HepG2 (cell line): ENCODE results near the gene ZNF484. TPM values are rescaled to one million over a fixed set of nuclear protein-coding genes. Genes with fewer than 3 reads are reported as not detected.

Source experiments
- ELF1 ChIP-seq: sonication (generic); formaldehyde crosslinking; IDR thresholded peaks from 2 replicates; pipeline ENCODE4 v1.4.0; 2020; ENCODE audit warnings: missing genetic modification reagents
- ELF4 ChIP-seq: sonication (generic); formaldehyde crosslinking; IDR thresholded peaks from 2 replicates; pipeline ENCODE4 v1.5.0; 2020; ENCODE audit warnings: missing genetic modification reagents, mild to moderate bottlenecking, moderate library complexity, borderline replicate concordance
- FOXM1 ChIP-seq: sonication (generic); formaldehyde crosslinking; IDR thresholded peaks from 2 replicates; pipeline ENCODE4 v1.5.0; 2020; ENCODE audit warnings: missing genetic modification reagents
- GABPB1 ChIP-seq: IDR thresholded peaks from 2 replicates; pipeline ENCODE4 v1.6.1; 2016; ENCODE audit warnings: mild to moderate bottlenecking, missing genetic modification reagents, moderate library complexity, missing compliant biosample characterization
- HNF4G ChIP-seq, 2 experiments: sonication (generic) in 1 of 2; formaldehyde crosslinking in 1 of 2; IDR thresholded peaks; 2 replicates each; pipeline versions ENCODE4 v1.4.0 to v1.6.1; 2011 to 2020; ENCODE audit warnings: borderline replicate concordance in 2 of 2, low read depth in 2 of 2, mild to moderate bottlenecking in 2 of 2, low read length in 1 of 2, missing genetic modification reagents in 1 of 2, moderate library complexity in 1 of 2
- MAF1 ChIP-seq: sonication (generic); formaldehyde crosslinking; IDR thresholded peaks from 2 replicates; pipeline ENCODE4 v1.5.0; 2020; ENCODE audit warnings: missing genetic modification reagents, borderline replicate concordance
- MBNL3 ChIP-seq: fragments of 250-450 bp; sonication (Bioruptor Pico); conservative IDR thresholded peaks from 2 replicates; pipeline ENCODE4 v1.8.0; 2022; ENCODE audit warnings: mild to moderate bottlenecking, inconsistent platforms
- PHB2 ChIP-seq: fragments of 450-650 bp; IDR thresholded peaks from 2 replicates; pipeline ENCODE4 v1.6.1; 2018; ENCODE audit not compliant: partially characterized antibody
- RBM39 ChIP-seq: fragments of 200-400 bp; formaldehyde crosslinking; IDR thresholded peaks from one replicate; pipeline ENCODE4 v1.6.1; 2018; ENCODE audit warnings: antibody characterized with exemption, mild to moderate bottlenecking, low read depth, low read length; ENCODE audit not compliant: poor library complexity, severe bottlenecking
- REXO4 ChIP-seq: sonication (generic); formaldehyde crosslinking; IDR thresholded peaks from 2 replicates; pipeline ENCODE4 v1.8.0; 2022; ENCODE audit warnings: missing genetic modification reagents, mild to moderate bottlenecking, borderline replicate concordance
- SALL1 ChIP-seq: sonication (generic); formaldehyde crosslinking; IDR thresholded peaks from 2 replicates; pipeline ENCODE4 v1.8.0; 2022; ENCODE audit warnings: mild to moderate bottlenecking, missing genetic modification reagents
- SRSF1 ChIP-seq: fragments of 200-400 bp; formaldehyde crosslinking; optimal IDR thresholded peaks from 2 replicates; pipeline ENCODE3; 2017; ENCODE audit warnings: mild to moderate bottlenecking, low read depth, low read length, moderate library complexity
- TBX3 ChIP-seq: fragments of 450-650 bp; IDR thresholded peaks from 2 replicates; pipeline ENCODE4 v1.6.1; 2017; ENCODE audit warnings: antibody characterized with exemption, mild to moderate bottlenecking, inconsistent platforms, borderline replicate concordance
- ZNF138 ChIP-seq: sonication (generic); formaldehyde crosslinking; IDR thresholded peaks from 2 replicates; pipeline ENCODE4 v1.5.0; 2020; ENCODE audit warnings: mild to moderate bottlenecking, low read depth, missing genetic modification reagents
- ZNF264 ChIP-seq: sonication (generic); formaldehyde crosslinking; IDR thresholded peaks from 2 replicates; pipeline ENCODE4 v1.4.0; 2020; ENCODE audit warnings: missing genetic modification reagents
- ZNF44 ChIP-seq: sonication (generic); formaldehyde crosslinking; IDR thresholded peaks from 2 replicates; pipeline ENCODE4 v1.5.1; 2020; ENCODE audit warnings: mild to moderate bottlenecking, missing genetic modification reagents
- ZNF768 ChIP-seq: sonication (generic); formaldehyde crosslinking; IDR thresholded peaks from 2 replicates; pipeline ENCODE4 v1.4.0; 2020; ENCODE audit warnings: missing genetic modification reagents
- ZNF883 ChIP-seq: sonication (generic); formaldehyde crosslinking; IDR thresholded peaks from 2 replicates; pipeline ENCODE4 v1.5.1; 2020; ENCODE audit warnings: mild to moderate bottlenecking, missing genetic modification reagents; ENCODE audit errors: not compliant biosample characterization
- polyA plus RNA-seq, 8 experiments: library from polyadenylated mRNA; depleted of rRNA in 3 of 8; stranded (reverse) in 7 of 8; unstranded in 1 of 8; fragments of >200 nt; fragmentation: Illumina TruSeq in 4 of 8; extraction: Trizol in 4 of 8; gene quantifications; 2 replicates each; pipeline versions ENCODE4 v1.2.1 to v1.2.3, GENCODE V29; 2011 to 2016; ENCODE audit warnings: low read depth in 4 of 8, missing spikeins in 1 of 8, mixed read lengths in 1 of 8; ENCODE audit not compliant: insufficient read depth in 1 of 8
- total RNA-seq, 5 experiments: library from RNA; depleted of rRNA; stranded (reverse); fragments of >200 nt; fragmentation: Illumina TruSeq; extraction: Trizol; gene quantifications; 2 replicates each; pipeline ENCODE4 v1.2.3, GENCODE V29; 2016; ENCODE audit warnings: low read depth in 1 of 5
- TF ChIP-seq, protein P1 (sequence below): sonication (generic); formaldehyde crosslinking; IDR thresholded peaks from 2 replicates; pipeline ENCODE4 v1.9.0; 2021; ENCODE audit warnings: missing genetic modification reagents, mild to moderate bottlenecking, borderline replicate concordance
- TF ChIP-seq, protein P2 (sequence below): IDR thresholded peaks from 2 replicates; pipeline ENCODE4 v1.6.1; 2016; ENCODE audit warnings: low read depth, control low read depth
- TF ChIP-seq, protein P3 (sequence below): sonication (generic); formaldehyde crosslinking; IDR thresholded peaks from 2 replicates; pipeline ENCODE4 v1.5.1; 2020; ENCODE audit warnings: mild to moderate bottlenecking, missing genetic modification reagents, borderline replicate concordance

The ZNF484 gene
- total and polyA plus RNA-seq, 2 of the 13 experiments (the other 11 are each of a cell fraction or from before 2014, with no cell fraction given): 0.96 to 7.2 TPM

- TF ChIP-seq, protein P1, sequence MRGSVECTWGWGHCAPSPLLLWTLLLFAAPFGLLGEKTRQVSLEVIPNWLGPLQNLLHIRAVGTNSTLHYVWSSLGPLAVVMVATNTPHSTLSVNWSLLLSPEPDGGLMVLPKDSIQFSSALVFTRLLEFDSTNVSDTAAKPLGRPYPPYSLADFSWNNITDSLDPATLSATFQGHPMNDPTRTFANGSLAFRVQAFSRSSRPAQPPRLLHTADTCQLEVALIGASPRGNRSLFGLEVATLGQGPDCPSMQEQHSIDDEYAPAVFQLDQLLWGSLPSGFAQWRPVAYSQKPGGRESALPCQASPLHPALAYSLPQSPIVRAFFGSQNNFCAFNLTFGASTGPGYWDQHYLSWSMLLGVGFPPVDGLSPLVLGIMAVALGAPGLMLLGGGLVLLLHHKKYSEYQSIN (CRISPR knock-in tag): no peak
- peak; percentile 39; the same call in 1 of the 2 replicates for TF ChIP-seq ZNF264 (CRISPR knock-in tag)
- no peak for TF ChIP-seq MBNL3 (CRISPR knock-in tag)
- TF ChIP-seq HNF4G (IDR thresholded peaks at IDR 0.05; ENCODE audit: borderline replicate concordance, low read depth, low read length): no peak
- no peak for TF ChIP-seq HNF4G (CRISPR knock-in tag; IDR thresholded peaks at IDR 0.05; ENCODE audit: borderline replicate concordance, low read depth)
- TF ChIP-seq ELF4 (CRISPR knock-in tag): no peak
- 0 out of 2 replicates have a peak, but pooled peaks have one; percentile 18 for TF ChIP-seq TBX3
- TF ChIP-seq SALL1 (CRISPR knock-in tag): peak; percentile 70
- no peak for TF ChIP-seq REXO4 (CRISPR knock-in tag)
- TF ChIP-seq ZNF138 (CRISPR knock-in tag): no peak
- TF ChIP-seq PHB2: no peak
- TF ChIP-seq FOXM1: no peak
- no peak for TF ChIP-seq MAF1 (CRISPR knock-in tag)
- TF ChIP-seq GABPB1: peak; percentile 86
- TF ChIP-seq SRSF1: no peak
- TF ChIP-seq, protein P2, sequence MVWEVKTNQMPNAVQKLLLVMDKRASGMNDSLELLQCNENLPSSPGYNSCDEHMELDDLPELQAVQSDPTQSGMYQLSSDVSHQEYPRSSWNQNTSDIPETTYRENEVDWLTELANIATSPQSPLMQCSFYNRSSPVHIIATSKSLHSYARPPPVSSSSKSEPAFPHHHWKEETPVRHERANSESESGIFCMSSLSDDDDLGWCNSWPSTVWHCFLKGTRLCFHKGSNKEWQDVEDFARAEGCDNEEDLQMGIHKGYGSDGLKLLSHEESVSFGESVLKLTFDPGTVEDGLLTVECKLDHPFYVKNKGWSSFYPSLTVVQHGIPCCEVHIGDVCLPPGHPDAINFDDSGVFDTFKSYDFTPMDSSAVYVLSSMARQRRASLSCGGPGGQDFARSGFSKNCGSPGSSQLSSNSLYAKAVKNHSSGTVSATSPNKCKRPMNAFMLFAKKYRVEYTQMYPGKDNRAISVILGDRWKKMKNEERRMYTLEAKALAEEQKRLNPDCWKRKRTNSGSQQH (CRISPR knock-in tag): no peak
- TF ChIP-seq ZNF883 (CRISPR knock-in tag): peak; percentile 81
- TF ChIP-seq RBM39: no peak
- TF ChIP-seq, protein P3, sequence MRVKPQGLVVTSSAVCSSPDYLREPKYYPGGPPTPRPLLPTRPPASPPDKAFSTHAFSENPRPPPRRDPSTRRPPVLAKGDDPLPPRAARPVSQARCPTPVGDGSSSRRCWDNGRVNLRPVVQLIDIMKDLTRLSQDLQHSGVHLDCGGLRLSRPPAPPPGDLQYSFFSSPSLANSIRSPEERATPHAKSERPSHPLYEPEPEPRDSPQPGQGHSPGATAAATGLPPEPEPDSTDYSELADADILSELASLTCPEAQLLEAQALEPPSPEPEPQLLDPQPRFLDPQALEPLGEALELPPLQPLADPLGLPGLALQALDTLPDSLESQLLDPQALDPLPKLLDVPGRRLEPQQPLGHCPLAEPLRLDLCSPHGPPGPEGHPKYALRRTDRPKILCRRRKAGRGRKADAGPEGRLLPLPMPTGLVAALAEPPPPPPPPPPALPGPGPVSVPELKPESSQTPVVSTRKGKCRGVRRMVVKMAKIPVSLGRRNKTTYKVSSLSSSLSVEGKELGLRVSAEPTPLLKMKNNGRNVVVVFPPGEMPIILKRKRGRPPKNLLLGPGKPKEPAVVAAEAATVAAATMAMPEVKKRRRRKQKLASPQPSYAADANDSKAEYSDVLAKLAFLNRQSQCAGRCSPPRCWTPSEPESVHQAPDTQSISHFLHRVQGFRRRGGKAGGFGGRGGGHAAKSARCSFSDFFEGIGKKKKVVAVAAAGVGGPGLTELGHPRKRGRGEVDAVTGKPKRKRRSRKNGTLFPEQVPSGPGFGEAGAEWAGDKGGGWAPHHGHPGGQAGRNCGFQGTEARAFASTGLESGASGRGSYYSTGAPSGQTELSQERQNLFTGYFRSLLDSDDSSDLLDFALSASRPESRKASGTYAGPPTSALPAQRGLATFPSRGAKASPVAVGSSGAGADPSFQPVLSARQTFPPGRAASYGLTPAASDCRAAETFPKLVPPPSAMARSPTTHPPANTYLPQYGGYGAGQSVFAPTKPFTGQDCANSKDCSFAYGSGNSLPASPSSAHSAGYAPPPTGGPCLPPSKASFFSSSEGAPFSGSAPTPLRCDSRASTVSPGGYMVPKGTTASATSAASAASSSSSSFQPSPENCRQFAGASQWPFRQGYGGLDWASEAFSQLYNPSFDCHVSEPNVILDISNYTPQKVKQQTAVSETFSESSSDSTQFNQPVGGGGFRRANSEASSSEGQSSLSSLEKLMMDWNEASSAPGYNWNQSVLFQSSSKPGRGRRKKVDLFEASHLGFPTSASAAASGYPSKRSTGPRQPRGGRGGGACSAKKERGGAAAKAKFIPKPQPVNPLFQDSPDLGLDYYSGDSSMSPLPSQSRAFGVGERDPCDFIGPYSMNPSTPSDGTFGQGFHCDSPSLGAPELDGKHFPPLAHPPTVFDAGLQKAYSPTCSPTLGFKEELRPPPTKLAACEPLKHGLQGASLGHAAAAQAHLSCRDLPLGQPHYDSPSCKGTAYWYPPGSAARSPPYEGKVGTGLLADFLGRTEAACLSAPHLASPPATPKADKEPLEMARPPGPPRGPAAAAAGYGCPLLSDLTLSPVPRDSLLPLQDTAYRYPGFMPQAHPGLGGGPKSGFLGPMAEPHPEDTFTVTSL (CRISPR knock-in tag): no peak
- no peak for TF ChIP-seq ZNF44 (CRISPR knock-in tag)
- peak; percentile 85 for TF ChIP-seq ELF1 (CRISPR knock-in tag)
- TF ChIP-seq ZNF768 (CRISPR knock-in tag): no peak
Measured at GRCh38 chr9:92877531-92878430, at the start of gene ZNF484 (continued).
